ENCODE results near the gene CELF5. TPM values are rescaled to one million over a fixed set of nuclear protein-coding genes. Genes with fewer than 3 reads are reported as not detected.

Gene CELF5
- total and polyA plus RNA-seq, 10 donors = 0.05 to 0.19 (median 0.10) TPM; not detected in 7

- H3K4me3 ChIP-seq = no peak overlapping the region
- 37 to 44% (median 44%) methylated on average over 14 to 16 of the region's 16 CpGs for WGBS, 5 donors
- no peak overlapping the region for H3K27ac ChIP-seq
- TF ChIP-seq POLR2AphosphoS5 (IDR thresholded peaks at IDR 0.05) (no peak), POLR2A (IDR thresholded peaks at IDR 0.05) (no peak)
- TF ChIP-seq, protein P1, sequence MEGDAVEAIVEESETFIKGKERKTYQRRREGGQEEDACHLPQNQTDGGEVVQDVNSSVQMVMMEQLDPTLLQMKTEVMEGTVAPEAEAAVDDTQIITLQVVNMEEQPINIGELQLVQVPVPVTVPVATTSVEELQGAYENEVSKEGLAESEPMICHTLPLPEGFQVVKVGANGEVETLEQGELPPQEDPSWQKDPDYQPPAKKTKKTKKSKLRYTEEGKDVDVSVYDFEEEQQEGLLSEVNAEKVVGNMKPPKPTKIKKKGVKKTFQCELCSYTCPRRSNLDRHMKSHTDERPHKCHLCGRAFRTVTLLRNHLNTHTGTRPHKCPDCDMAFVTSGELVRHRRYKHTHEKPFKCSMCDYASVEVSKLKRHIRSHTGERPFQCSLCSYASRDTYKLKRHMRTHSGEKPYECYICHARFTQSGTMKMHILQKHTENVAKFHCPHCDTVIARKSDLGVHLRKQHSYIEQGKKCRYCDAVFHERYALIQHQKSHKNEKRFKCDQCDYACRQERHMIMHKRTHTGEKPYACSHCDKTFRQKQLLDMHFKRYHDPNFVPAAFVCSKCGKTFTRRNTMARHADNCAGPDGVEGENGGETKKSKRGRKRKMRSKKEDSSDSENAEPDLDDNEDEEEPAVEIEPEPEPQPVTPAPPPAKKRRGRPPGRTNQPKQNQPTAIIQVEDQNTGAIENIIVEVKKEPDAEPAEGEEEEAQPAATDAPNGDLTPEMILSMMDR (IDR thresholded peaks at IDR 0.05 in 8 of 11, conservative IDR thresholded peaks at IDR 0.05 in 3 of 11) = no peak
- H3K9me3 ChIP-seq = no peaks in the 10 kb centered on the region
- peaks cover 0 to 96% (median 53%) of the 10 kb centered on the region in 7 donors for H3K27me3 ChIP-seq (replicated peaks in 1 of 7)
- no peak for DNase-seq
- H3K4me1 ChIP-seq = peaks cover 0 to 16% (median 5%) of the 10 kb centered on the region in 6 donors
- no peaks in the 10 kb centered on the region for H3K36me3 ChIP-seq
- intact Hi-C loops (cut with DNase I; ENCODE audit: low total_unique reads) = no loop called here
These were observed 1.2 kb downstream of the CELF5 start for GRCh38 chr19:3225677-3226093.

DNA sequence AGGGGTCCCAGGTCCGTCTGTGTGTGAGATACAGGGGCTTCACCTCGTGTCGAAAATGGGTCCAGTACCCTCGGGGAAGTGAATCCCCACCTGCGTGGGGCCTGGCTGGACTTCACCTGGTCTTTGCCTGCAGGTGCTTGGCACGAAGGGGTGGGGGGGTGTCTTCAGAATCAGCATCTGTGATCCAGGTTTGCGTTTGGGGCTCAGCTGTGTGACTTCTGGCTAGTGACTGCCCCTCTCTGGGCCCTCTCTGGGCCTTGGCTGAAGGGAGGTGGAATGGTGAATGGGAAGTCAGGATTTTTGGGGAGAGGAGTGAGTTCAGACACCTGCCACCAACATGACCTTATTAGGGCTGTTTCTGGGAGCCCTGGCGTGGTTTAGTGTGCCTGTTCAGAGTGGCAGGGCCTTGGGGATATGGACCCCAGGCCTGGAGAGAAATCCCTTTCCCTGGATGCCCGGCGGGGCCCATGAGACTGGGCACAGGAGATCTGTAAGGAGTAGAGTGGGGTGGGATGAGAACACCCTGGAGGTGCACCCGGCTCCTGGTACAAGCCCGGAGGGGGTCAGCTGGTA is 2.7 kb downstream of the CELF5 start:
- no peaks in the 10 kb centered on the region for H3K9me3 ChIP-seq
- H3K4me3 ChIP-seq = no peak overlapping the region
- TF ChIP-seq, protein P1 (IDR thresholded peaks at IDR 0.05 in 8 of 11, conservative IDR thresholded peaks at IDR 0.05 in 3 of 11) = no peak
- TF ChIP-seq POLR2AphosphoS5 (IDR thresholded peaks at IDR 0.05) = no peak
- TF ChIP-seq POLR2A (IDR thresholded peaks at IDR 0.05) = no peak
- WGBS, 5 donors = 56 to 79% (median 73%) methylated on average over 8 to 12 of the region's 12 CpGs
- intact Hi-C loops (cut with DNase I; ENCODE audit: low total_unique reads) = no loop called here
- peaks cover 0 to 16% (median 5%) of the 10 kb centered on the region in 6 donors for H3K4me1 ChIP-seq
- no peak for DNase-seq
- H3K36me3 ChIP-seq = no peaks in the 10 kb centered on the region
- H3K27me3 ChIP-seq (replicated peaks in 1 of 7) = peaks cover 0 to 92% (median 46%) of the 10 kb centered on the region in 7 donors
- H3K27ac ChIP-seq = no peak overlapping the region

- 42 to 51% (median 48%) methylated on average over 9 of the region's 9 CpGs for WGBS, 5 donors
- H3K36me3 ChIP-seq = no peaks in the 10 kb centered on the region
- H3K4me1 ChIP-seq = peaks cover 0 to 12% (median 3%) of the 10 kb centered on the region in 6 donors
- no peak overlapping the region for H3K27ac ChIP-seq
- TF ChIP-seq, protein P1 (IDR thresholded peaks at IDR 0.05 in 8 of 11, conservative IDR thresholded peaks at IDR 0.05 in 3 of 11) = no peak
- TF ChIP-seq POLR2A (IDR thresholded peaks at IDR 0.05) (no peak), POLR2AphosphoS5 (IDR thresholded peaks at IDR 0.05) (no peak)
- no peaks in the 10 kb centered on the region for H3K9me3 ChIP-seq
- no peak overlapping the region for H3K4me3 ChIP-seq
- intact Hi-C loops (cut with DNase I; ENCODE audit: low total_unique reads) = no loop called here
- no peak for DNase-seq
- peaks cover 0 to 86% (median 24%) of the 10 kb centered on the region in 7 donors for H3K27me3 ChIP-seq (replicated peaks in 1 of 7)
These were observed 4.9 kb downstream of the CELF5 start for GRCh38 chr19:3229346-3229743.

- Histone ChIP-seq H3K4me1 (peaks cover 0 to 7% (median 0%) of the 10 kb centered on the region in 6 donors), H3K36me3 (no peaks in the 10 kb centered on the region), H3K27me3 (replicated peaks in 1 of 7) (peaks cover 0 to 87% (median 20%) of the 10 kb centered on the region in 7 donors), H3K9me3 (no peaks in the 10 kb centered on the region), H3K4me3 (no peak overlapping the region), H3K27ac (no peak overlapping the region)
- DNase-seq = no peak
- intact Hi-C loops (cut with DNase I; ENCODE audit: low total_unique reads) = no loop called here
- TF ChIP-seq, protein P1 (IDR thresholded peaks at IDR 0.05 in 8 of 11, conservative IDR thresholded peaks at IDR 0.05 in 3 of 11) = no peak
- no peak for TF ChIP-seq POLR2AphosphoS5 (IDR thresholded peaks at IDR 0.05)
- TF ChIP-seq POLR2A (IDR thresholded peaks at IDR 0.05) = no peak
- 81 to 90% (median 87%) methylated on average over 4 of the region's 4 CpGs for WGBS, 5 donors
These were observed 5.5 kb downstream of the CELF5 start for GRCh38 chr19:3229888-3230496.
